ENCODE results near the gene KCNF1.

- TF ChIP-seq CTCF (IDR thresholded peaks at IDR 0.05) (no peak), POLR2A (IDR thresholded peaks at IDR 0.05) (no peak)
Measured at GRCh38 chr2:10900216-10901109, 11.3 kb upstream of the KCNF1 start.
